Left ventricle myocardium inferior (tissue), 1 donor: Measurements from ENCODE around the gene NCL. TPM values are rescaled to one million over a fixed set of nuclear protein-coding genes. Genes with fewer than 3 reads are reported as not detected.

Experiments
- DNase-seq: peaks from one replicate; pipeline ENCODE4 v3.0.0-alpha.2; 2020
- H3K27ac ChIP-seq: fragments of 200-600 bp; replicated peaks from 2 replicates; pipeline ENCODE4 v1.8.0; 2021
- H3K27me3 ChIP-seq: fragments of 200-600 bp; 2 replicates; pipeline ENCODE4 v1.8.0; 2021; ENCODE audit warnings: low read depth
- H3K36me3 ChIP-seq: fragments of 200-600 bp; 2 replicates; pipeline ENCODE4 v1.8.0; 2021
- H3K4me1 ChIP-seq: fragments of 200-600 bp; 2 replicates; pipeline ENCODE4 v1.8.0; 2021
- H3K4me3 ChIP-seq: fragments of 200-600 bp; 2 replicates; pipeline ENCODE4 v1.8.0; 2021; ENCODE audit warnings: mild to moderate bottlenecking, moderate library complexity
- H3K9me3 ChIP-seq: fragments of 200-600 bp; replicated peaks from 2 replicates; pipeline ENCODE4 v1.8.0; 2021
- intact Hi-C: fragments of 100-400 bp; cut with micrococcal nuclease; formaldehyde crosslinking; loops from one replicate; pipeline ENCODE4 v1.11.0; 2022
- total RNA-seq: library from RNA; stranded (reverse); fragmentation: NEBNext Ultra II Directional; extraction: Animal tissue kit (Norgen Biotek cat#: 25700); gene quantifications from one replicate; pipeline ENCODE4 v1.2.1, GENCODE V29; 2021
- TF ChIP-seq, protein P1 (sequence below): fragments of 200-600 bp; IDR thresholded peaks from 2 replicates; pipeline ENCODE4 v1.8.0; 2021; ENCODE audit warnings: antibody characterized with exemption, mild to moderate bottlenecking, borderline replicate concordance
- donor health status: DM: no; HTN: yes; CAD: no; lungs with severe emphysema.

NCL gene
- total RNA-seq, 1 donor from 2014 or later = 262 TPM

DNA sequence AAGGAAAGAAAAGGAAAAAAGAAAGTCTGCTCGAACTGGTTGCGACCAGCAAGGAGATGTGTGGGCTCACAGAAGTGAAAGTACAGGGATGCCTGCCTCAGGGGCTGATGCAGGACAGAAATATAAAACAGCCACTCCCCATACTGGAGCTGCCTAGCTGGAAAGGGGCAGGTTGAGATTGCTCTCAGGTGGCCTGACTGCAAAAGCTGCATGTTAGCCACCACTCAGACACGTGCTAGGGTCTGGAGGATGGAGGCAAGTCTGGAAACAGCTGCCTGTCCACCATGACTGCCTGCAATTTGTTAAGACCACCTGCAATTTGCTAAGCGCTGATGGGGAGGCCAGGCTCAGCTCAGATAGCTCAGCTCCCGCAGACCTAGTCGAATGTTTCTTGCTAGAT, 50.8 kb downstream of the NCL start:
- TF ChIP-seq, protein P1, sequence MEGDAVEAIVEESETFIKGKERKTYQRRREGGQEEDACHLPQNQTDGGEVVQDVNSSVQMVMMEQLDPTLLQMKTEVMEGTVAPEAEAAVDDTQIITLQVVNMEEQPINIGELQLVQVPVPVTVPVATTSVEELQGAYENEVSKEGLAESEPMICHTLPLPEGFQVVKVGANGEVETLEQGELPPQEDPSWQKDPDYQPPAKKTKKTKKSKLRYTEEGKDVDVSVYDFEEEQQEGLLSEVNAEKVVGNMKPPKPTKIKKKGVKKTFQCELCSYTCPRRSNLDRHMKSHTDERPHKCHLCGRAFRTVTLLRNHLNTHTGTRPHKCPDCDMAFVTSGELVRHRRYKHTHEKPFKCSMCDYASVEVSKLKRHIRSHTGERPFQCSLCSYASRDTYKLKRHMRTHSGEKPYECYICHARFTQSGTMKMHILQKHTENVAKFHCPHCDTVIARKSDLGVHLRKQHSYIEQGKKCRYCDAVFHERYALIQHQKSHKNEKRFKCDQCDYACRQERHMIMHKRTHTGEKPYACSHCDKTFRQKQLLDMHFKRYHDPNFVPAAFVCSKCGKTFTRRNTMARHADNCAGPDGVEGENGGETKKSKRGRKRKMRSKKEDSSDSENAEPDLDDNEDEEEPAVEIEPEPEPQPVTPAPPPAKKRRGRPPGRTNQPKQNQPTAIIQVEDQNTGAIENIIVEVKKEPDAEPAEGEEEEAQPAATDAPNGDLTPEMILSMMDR = no peak
- no peak overlapping the region for H3K27ac ChIP-seq
- H3K9me3 ChIP-seq = peaks cover 11% of the 10 kb centered on the region
- peaks cover 17% of the 10 kb centered on the region for H3K27me3 ChIP-seq
- no peak overlapping the region for H3K4me3 ChIP-seq
- no peaks in the 10 kb centered on the region for H3K36me3 ChIP-seq
- H3K4me1 ChIP-seq = peaks cover 14% of the 10 kb centered on the region
- intact Hi-C loops = loop anchor here (10.0 kb wide), 1 partner anchor 189 kb away; no protein-coding TSS in a partner anchor
- DNase-seq = no peak

DNA sequence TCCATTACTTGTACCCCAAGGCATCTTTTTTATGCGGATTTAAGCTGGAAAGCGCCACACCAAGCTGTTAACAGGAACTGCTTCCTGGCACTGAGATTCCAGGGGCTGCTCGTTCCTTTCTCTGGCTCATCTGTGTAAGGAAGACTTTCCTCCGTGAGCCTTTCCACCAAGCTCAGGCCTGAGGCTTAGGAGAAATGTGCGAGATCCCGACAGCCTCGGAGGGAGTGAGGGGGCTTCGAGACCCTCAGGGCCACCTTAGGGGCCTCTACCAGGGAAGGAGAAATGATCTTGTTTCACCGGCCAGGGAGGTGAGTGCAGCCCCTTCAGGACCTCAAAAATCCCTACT, 51.7 kb downstream of the NCL start:
- peak overlapping the region; percentile 74 for H3K4me3 ChIP-seq
- DNase-seq = no peak
- H3K36me3 ChIP-seq = no peaks in the 10 kb centered on the region
- TF ChIP-seq, protein P1 = no peak
- no peak overlapping the region for H3K27ac ChIP-seq
- intact Hi-C loops = loop anchor here (10.0 kb wide), 1 partner anchor 188 kb away; no protein-coding TSS in a partner anchor
- peaks cover 13% of the 10 kb centered on the region for H3K27me3 ChIP-seq
- H3K9me3 ChIP-seq = peaks cover 11% of the 10 kb centered on the region
- peaks cover 14% of the 10 kb centered on the region for H3K4me1 ChIP-seq

DNA sequence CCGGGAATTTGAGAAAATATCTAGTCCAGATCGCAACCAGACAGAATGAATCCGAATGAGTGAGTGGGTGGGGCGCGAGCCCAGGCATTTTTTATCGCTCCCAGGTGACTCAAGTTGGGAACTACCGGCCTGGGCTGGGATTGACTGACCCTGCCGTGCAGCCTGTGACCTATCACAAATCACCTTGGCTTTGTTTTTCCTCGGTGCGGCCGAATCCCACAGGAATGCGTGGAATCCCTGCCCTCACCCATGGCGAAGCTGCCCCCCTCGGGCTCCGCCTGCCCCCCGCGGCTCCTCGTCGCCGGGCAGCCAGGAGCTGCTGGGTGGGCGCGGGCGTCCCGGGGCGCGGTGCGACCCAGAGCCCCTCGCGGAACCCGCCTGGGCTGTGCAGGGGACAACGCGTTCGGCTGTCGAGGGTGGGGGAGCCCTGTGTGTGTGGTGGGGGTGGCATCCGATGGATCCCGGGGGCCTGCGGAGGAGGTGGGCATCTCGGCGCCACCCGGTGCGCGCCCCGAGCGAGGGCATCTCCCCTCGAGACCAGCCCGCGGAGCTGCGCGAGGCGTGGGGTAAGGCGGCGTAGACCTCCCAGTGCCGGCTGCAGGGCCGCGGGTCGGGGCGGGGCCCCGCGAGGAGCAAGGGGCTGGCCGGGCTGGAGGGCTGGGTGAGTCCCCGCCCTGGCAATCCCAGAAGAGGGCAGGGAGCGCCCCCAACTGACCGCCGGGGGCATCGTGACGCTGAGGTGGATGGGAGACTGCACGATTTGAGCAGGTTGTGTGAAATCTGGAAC, 52.3 kb downstream of the NCL start:
- Histone ChIP-seq H3K27ac (no peak overlapping the region), H3K27me3 (peaks cover 13% of the 10 kb centered on the region), H3K4me1 (peaks cover 14% of the 10 kb centered on the region), H3K9me3 (peaks cover 11% of the 10 kb centered on the region), H3K4me3 (peak overlapping the region; percentile 74), H3K36me3 (no peaks in the 10 kb centered on the region)
- intact Hi-C loops = loop anchor here (10.0 kb wide), 1 partner anchor 187 kb away; no protein-coding TSS in a partner anchor
- TF ChIP-seq, protein P1 = peak; percentile 90
- peak; percentile 84 for DNase-seq

DNA sequence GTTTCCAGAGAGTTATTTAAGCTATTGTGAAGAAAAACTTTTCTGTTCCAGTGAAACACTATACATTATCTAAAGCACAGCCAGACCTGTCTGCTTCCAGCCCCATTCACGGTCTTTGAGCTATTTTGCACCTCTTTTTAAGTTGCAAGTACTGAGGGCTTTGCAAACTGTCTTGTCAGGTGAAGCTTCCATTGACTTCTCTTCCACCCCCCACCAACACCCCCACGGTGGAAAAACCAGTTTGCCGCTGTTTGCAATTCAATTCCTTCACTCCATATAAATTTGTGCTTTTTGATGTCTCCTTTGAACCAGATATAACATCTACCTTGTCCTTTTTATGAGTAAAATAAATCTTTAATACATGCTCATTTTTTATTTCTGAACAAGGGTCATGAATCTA, 53.0 kb downstream of the NCL start:
- DNase-seq = no peak
- TF ChIP-seq, protein P1 = no peak

DNA sequence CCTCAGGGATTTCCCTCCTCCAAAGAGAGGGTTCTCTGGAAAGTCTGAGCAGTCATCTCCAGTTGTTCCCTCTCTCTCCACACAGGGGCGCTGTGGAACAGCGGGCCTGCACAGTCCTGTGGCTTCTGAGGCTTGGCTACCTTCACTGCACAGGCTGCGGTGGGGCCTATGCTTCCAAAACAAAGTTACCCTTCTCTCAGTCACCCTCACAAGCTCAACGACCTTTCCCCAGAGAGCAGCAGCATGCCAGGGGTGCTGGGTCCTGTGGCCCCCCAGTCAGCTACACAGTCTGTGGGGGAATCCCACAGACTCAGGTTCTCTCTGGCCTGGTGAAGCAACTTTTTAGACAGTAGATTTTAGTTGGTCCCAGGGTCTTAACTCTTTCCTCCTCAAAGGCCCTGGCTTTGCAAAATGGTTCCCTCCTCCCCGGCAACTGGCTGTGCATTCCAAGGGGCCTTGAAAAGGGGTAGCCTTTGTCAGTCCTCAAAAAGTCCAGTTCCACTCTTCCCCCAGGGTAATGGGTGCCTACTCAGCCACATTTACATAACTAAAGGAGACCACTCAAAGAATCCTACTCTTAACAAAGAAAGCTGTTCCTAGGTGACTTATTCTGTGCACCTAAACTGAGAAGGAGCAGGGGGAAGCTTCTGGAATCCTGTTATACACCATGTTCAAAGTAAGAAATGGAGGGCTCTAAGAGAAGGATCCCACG, 53.8 kb downstream of the NCL start:
- Histone ChIP-seq H3K36me3 (no peaks in the 10 kb centered on the region), H3K4me3 (no peak overlapping the region), H3K9me3 (peaks cover 11% of the 10 kb centered on the region), H3K4me1 (peaks cover 23% of the 10 kb centered on the region), H3K27ac (no peak overlapping the region), H3K27me3 (peaks cover 8% of the 10 kb centered on the region)
- intact Hi-C loops = loop anchor here (10.0 kb wide), 1 partner anchor 186 kb away; no protein-coding TSS in a partner anchor
- no peak for DNase-seq
- TF ChIP-seq, protein P1 = no peak

More for the DNA sequence above, 53.0 kb downstream of the NCL start:
- no peak overlapping the region for H3K27ac ChIP-seq
- H3K9me3 ChIP-seq = peaks cover 11% of the 10 kb centered on the region
- no peaks in the 10 kb centered on the region for H3K36me3 ChIP-seq
- intact Hi-C loops = loop anchor here (10.0 kb wide), 1 partner anchor 186 kb away; no protein-coding TSS in a partner anchor
- H3K4me3 ChIP-seq = no peak overlapping the region
- peaks cover 15% of the 10 kb centered on the region for H3K4me1 ChIP-seq
- H3K27me3 ChIP-seq = peaks cover 10% of the 10 kb centered on the region
